Esophagus squamous epithelium (tissue), 5 donors: ENCODE data around the gene PLXND1. TPM values are rescaled to one million over a fixed set of nuclear protein-coding genes. Genes with fewer than 3 reads are reported as not detected.
A peak's percentile ranks its signal among the peaks of the same experiment; 100 is the strongest.

Experiments used
- DNase-seq: peaks from one replicate; lab custom pipeline; 2025; lab: John Stamatoyannopoulos, UW
- H3K27ac ChIP-seq, 4 donors: fragments of 200-600 bp; sonication (generic); one replicate each; pipeline ENCODE4 v1.5.1; 2016 to 2019; ENCODE audit warnings: mild to moderate bottlenecking in 1 of 4
- H3K27me3 ChIP-seq, 4 donors: fragments of 200-600 bp; sonication (generic); 1 replicate in 3 of 4; 2 replicates in 1 of 4; pipeline versions ENCODE4 v1.5.1 to v1.6.0; 2017 to 2021; ENCODE audit warnings: antibody characterized with exemption in 1 of 4
- H3K36me3 ChIP-seq, 3 donors: fragments of 200-600 bp; sonication (generic); one replicate each; pipeline ENCODE4 v1.5.1; 2016 to 2019
- H3K4me1 ChIP-seq, 3 donors: fragments of 200-600 bp; sonication (generic); one replicate each; pipeline ENCODE4 v1.5.1; 2017 to 2019
- H3K4me3 ChIP-seq, 4 donors: fragments of 200-600 bp; sonication (generic); 1 replicate in 3 of 4; 2 replicates in 1 of 4; pipeline ENCODE4 v1.5.1; 2016 to 2019; ENCODE audit warnings: mild to moderate bottlenecking in 2 of 4, moderate library complexity in 1 of 4
- H3K9me3 ChIP-seq, 3 donors: fragments of 200-600 bp; sonication (generic); one replicate each; pipeline ENCODE4 v1.5.1; 2016 to 2019
- CTCF ChIP-seq, 6 experiments: fragments of 450-650 bp in 4 of 6; fragments of 200-600 bp in 2 of 6; sonication (generic) in 2 of 6; IDR thresholded peaks; one replicate each; pipeline ENCODE4 v1.5.1; 2016 to 2019; ENCODE audit warnings: antibody characterized with exemption in 6 of 6, mild to moderate bottlenecking in 4 of 6, moderate library complexity in 4 of 6
- POLR2A ChIP-seq, 4 donors: fragments of 450-650 bp; IDR thresholded peaks; one replicate each; pipeline ENCODE4 v1.6.1; 2017; ENCODE audit warnings: antibody characterized with exemption in 4 of 4, mild to moderate bottlenecking in 4 of 4, moderate library complexity in 3 of 4
- WGBS, 2 donors: methylation state at CpG; one replicate each; pipeline ENCODE4 v1.1.5; 2018; 5-methylcytosine and 5-hydroxymethylcytosine counted together
- intact Hi-C: fragments of 100-400 bp; cut with DNase I; formaldehyde crosslinking; loops from one replicate; pipeline ENCODE4 v1.15.0; 2022
- total RNA-seq, 4 donors: library from RNA; depleted of rRNA; stranded (reverse); fragments of >200 nt; gene quantifications; one replicate each; pipeline ENCODE4 v1.1.0, GENCODE V29; 2016
- donor health status: DM: yes; HTN: yes; CAD: no.

The PLXND1 gene
- total RNA-seq, 4 donors from 2014 or later = 4.5 to 66.0 (median 24.4) TPM

- no peaks in the 10 kb centered on the region for H3K36me3 ChIP-seq
Measured at GRCh38 chr3:129622933-129623332, 16.5 kb upstream of the PLXND1 start.

DNA sequence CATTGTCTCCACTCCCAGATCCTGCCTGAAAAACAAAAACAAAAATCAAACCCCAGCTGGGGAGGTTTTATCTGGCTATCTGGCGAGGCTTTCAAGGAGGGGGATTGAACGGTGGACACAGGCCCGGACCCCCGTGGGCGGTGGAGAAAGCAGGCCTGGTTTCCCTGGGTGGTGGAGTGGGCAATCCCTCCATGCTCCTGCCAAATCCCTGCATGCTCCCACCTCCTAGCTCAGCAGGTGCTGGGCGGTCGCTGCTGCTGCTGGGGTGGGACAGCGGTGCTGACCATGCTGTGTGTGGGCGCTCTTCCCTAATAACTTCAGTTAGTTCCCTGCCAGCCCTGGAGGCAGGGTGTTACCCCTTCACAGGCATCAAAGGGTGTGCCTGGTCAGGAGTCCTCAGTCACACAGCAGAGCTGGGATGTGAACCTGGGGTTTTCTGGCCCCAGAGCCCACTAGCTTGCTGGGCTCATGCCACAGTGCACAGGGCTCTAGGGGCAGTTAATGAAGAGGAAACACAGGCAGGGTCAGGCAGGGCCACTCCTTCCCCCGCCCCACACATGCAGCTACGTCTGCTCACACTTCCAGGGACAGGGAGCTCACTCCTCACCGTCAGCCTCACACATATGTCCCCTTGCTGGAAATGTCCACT is 15.9 kb upstream of the PLXND1 start:
- Histone ChIP-seq H3K4me3 (no peak overlapping the region), H3K36me3 (no peaks in the 10 kb centered on the region), H3K27me3 (no peaks in the 10 kb centered on the region), H3K9me3 (no peaks in the 10 kb centered on the region), H3K4me1 (peaks cover 30 to 96% (median 54%) of the 10 kb centered on the region in 3 donors), H3K27ac (peak overlapping the region; percentile 52 to 95 (median 90))
- TF ChIP-seq POLR2A (IDR thresholded peaks at IDR 0.05) (no peak), CTCF (IDR thresholded peaks at IDR 0.05) (no peak)
- intact Hi-C loops = loop anchor here (10.0 kb wide), 1 partner anchor 472 kb away; no protein-coding TSS in a partner anchor
- WGBS, 2 donors = 56 to 63% methylated on average over 6 of the region's 12 CpGs
- DNase-seq = no peak

More at GRCh38 chr3:129622933-129623332, 16.5 kb upstream of the PLXND1 start:
- no peak for TF ChIP-seq POLR2A (IDR thresholded peaks at IDR 0.05)
- TF ChIP-seq CTCF (IDR thresholded peaks at IDR 0.05) = no peak
- intact Hi-C loops = loop anchor here (10.0 kb wide), 1 partner anchor 472 kb away; no protein-coding TSS in a partner anchor
- no peaks in the 10 kb centered on the region for H3K9me3 ChIP-seq
- DNase-seq = no peak
- H3K4me3 ChIP-seq = no peak overlapping the region
- H3K27ac ChIP-seq = peak overlapping the region; percentile 52 to 95 (median 90)
- WGBS, 2 donors = 80% methylated on average over 1 of the region's 10 CpGs; no CpG with 5 or more reads in 1 of the 2 donors
- no peaks in the 10 kb centered on the region for H3K27me3 ChIP-seq
- H3K4me1 ChIP-seq = peaks cover 34 to 96% (median 60%) of the 10 kb centered on the region in 3 donors

GRCh38 chr3:129621626-129622225 is 15.2 kb upstream of the PLXND1 start:
- Histone ChIP-seq H3K4me3 (no peak overlapping the region), H3K27me3 (no peaks in the 10 kb centered on the region), H3K27ac (peak overlapping the region in 3 of 4 donors; percentile 85 to 95 (median 94)), H3K4me1 (peaks cover 24 to 96% (median 55%) of the 10 kb centered on the region in 3 donors), H3K9me3 (no peaks in the 10 kb centered on the region), H3K36me3 (no peaks in the 10 kb centered on the region)
- intact Hi-C loops = loop anchor here (10.0 kb wide), 1 partner anchor 473 kb away; no protein-coding TSS in a partner anchor
- TF ChIP-seq POLR2A (IDR thresholded peaks at IDR 0.05) (no peak), CTCF (IDR thresholded peaks at IDR 0.05) (no peak)
- 33 to 52% methylated on average over 1 to 9 of the region's 14 CpGs for WGBS, 2 donors
- DNase-seq = no peak

DNA sequence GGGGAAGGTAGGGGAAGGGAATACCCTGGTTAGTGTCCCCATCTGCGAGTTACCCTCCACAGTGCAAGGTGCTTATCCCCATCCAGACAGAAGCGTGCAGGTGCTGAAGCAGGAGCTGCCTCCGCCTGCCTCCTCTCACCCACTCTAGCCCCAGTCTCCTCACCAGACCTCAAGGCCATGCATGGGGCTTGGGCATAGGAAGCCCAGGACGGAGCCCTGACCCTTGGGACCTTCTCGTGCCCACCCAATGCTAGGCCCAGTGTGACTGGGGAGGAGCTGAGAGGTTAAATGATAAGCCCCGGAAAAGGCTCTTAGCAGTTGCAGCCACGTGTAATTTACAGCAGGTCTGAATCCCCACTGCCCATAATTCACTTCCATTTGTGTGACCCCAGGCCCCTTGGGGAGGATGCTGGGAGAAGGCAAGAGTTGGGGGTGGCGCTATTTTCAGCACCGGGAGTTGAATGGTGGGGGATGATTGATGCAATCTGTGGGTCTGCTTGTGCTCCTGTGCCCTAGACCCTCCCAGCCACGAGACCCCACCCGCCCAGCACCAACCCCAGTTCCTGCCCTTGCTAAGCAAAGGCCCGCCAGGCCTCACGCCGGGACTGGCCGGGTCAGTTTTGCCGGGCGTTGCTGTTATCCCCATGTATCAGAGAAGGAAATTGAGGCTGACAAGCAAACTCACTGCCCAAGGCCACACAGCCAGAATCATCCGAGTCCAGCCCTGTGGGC is 14.5 kb upstream of the PLXND1 start:
- Histone ChIP-seq H3K27ac (peak overlapping the region in 1 of 4 donors; percentile 85), H3K4me1 (peaks cover 17 to 96% (median 58%) of the 10 kb centered on the region in 3 donors), H3K4me3 (no peak overlapping the region), H3K9me3 (no peaks in the 10 kb centered on the region), H3K27me3 (no peaks in the 10 kb centered on the region), H3K36me3 (no peaks in the 10 kb centered on the region)
- intact Hi-C loops = loop anchor here (10.0 kb wide), 1 partner anchor 474 kb away; no protein-coding TSS in a partner anchor
- no peak for TF ChIP-seq POLR2A (IDR thresholded peaks at IDR 0.05)
- no peak for TF ChIP-seq CTCF (IDR thresholded peaks at IDR 0.05)
- DNase-seq = no peak
- 54 to 80% methylated on average over 9 to 16 of the region's 18 CpGs for WGBS, 2 donors
